ENCODE results near the gene PRAMEF1. TPM values are rescaled to one million over a fixed set of nuclear protein-coding genes. Genes with fewer than 3 reads are reported as not detected.

Gene PRAMEF1
- total and polyA plus RNA-seq, 2 donors = 0.05 to 0.11 TPM

DNA sequence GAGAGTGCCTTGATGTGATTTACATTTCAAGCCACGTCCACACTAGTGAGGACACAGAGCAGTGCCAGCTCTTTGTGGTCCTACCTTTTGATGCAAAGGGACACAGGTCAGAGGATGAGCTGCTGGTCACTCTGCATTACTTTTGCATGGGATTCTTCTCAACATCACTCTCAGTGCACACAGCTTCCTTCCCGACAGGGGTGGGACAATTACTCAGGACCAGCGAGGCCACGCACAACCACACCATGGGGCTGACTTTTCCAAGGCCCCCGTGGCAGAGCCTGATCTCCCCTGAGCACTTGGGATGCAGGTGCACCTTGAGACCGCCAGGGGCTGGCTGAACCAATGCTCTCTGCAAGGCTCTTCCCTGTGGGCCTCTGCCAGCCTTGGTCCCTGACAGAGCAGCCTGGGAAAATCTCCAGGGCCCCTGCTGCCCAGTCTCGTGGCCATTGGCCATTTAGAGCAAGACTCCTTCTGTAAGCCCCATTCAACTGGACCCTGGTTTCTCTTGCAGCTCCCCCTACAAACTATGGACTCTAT is 30.9 kb upstream of the PRAMEF1 start:
- no peaks in the 10 kb centered on the region for H3K36me3 ChIP-seq (ENCODE audit: control insufficient read depth in 2 of 2, insufficient read depth in 2 of 2, low read length in 1 of 2)
- no peak overlapping the region for H3K4me3 ChIP-seq (ENCODE audit: low read length in 2 of 2)
- WGBS = 63% methylated on average over 7 of the region's 7 CpGs
- H3K27ac ChIP-seq (ENCODE audit: low read depth in 1 of 2, low read length in 1 of 2) = no peak overlapping the region
- no peaks in the 10 kb centered on the region for H3K27me3 ChIP-seq (ENCODE audit: control insufficient read depth in 2 of 2, insufficient read depth in 1 of 2, low read length in 1 of 2)
- H3K4me1 ChIP-seq (ENCODE audit: control insufficient read depth in 2 of 2, insufficient read depth in 2 of 2, low read length in 2 of 2) = no peaks in the 10 kb centered on the region
- H3K9me3 ChIP-seq (ENCODE audit: control insufficient read depth in 2 of 2, insufficient read depth in 1 of 2, low read length in 1 of 2) = no peaks in the 10 kb centered on the region
- DNase-seq (ENCODE audit: low read depth in 6 of 9, low spot score in 9 of 9) = no peak

DNA sequence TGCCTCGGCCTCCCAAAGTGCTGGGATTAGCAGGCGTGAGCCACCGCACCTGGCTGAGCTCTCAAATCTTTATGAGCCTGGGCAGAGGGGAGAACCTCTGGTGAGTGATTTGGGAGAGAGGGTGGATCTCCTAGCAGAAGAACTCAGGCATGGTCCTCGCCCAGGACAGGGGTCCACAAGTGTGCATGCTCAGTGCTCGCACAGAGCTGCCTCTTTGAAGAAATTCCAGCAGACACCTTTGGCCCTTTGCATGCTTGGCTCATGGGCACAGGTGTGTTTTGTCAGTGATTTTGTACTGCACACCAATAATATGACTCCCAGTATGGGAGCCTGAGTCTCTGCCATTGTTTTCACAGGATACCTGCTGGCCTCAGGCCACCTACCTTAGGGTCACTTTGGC is 29.4 kb upstream of the PRAMEF1 start:
- DNase-seq (ENCODE audit: low read depth in 6 of 9, low spot score in 9 of 9) = no peak
- H3K9me3 ChIP-seq (ENCODE audit: control insufficient read depth in 2 of 2, insufficient read depth in 1 of 2, low read length in 1 of 2) = no peaks in the 10 kb centered on the region
- 93% methylated on average over 5 of the region's 5 CpGs for WGBS
- H3K36me3 ChIP-seq (ENCODE audit: control insufficient read depth in 2 of 2, insufficient read depth in 2 of 2, low read length in 1 of 2) = no peaks in the 10 kb centered on the region
- H3K27me3 ChIP-seq (ENCODE audit: control insufficient read depth in 2 of 2, insufficient read depth in 1 of 2, low read length in 1 of 2) = no peaks in the 10 kb centered on the region
- no peak overlapping the region for H3K4me3 ChIP-seq (ENCODE audit: low read length in 2 of 2)
- H3K4me1 ChIP-seq (ENCODE audit: control insufficient read depth in 2 of 2, insufficient read depth in 2 of 2, low read length in 2 of 2) = no peaks in the 10 kb centered on the region
- H3K27ac ChIP-seq (ENCODE audit: low read depth in 1 of 2, low read length in 1 of 2) = no peak overlapping the region

DNA sequence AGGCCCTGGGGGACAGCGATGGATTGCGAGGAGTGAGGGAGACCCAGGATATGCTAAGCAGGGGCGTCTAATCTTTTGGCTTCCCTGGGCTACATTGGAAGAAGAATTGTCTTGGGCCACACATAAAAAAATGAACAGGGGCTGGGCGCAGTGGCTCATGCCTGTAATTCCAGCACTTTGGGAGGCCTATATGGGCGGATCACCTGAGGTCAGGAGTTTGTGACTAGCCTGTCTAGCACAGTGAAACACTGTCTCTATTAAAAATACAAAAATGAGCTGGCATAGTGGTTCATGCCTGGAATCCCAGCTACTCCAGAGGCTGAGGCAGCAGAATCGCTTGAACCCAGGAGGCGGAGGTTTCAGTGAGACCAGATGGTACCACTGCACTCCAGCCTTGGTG is 28.4 kb upstream of the PRAMEF1 start:
- 93% methylated on average over 7 of the region's 7 CpGs for WGBS
- H3K36me3 ChIP-seq (ENCODE audit: control insufficient read depth in 2 of 2, insufficient read depth in 2 of 2, low read length in 1 of 2) = no peaks in the 10 kb centered on the region
- H3K9me3 ChIP-seq (ENCODE audit: control insufficient read depth in 2 of 2, insufficient read depth in 1 of 2, low read length in 1 of 2) = no peaks in the 10 kb centered on the region
- no peaks in the 10 kb centered on the region for H3K27me3 ChIP-seq (ENCODE audit: control insufficient read depth in 2 of 2, insufficient read depth in 1 of 2, low read length in 1 of 2)
- H3K27ac ChIP-seq (ENCODE audit: low read depth in 1 of 2, low read length in 1 of 2) = no peak overlapping the region
- no peak for DNase-seq (ENCODE audit: low read depth in 6 of 9, low spot score in 9 of 9)
- H3K4me1 ChIP-seq (ENCODE audit: control insufficient read depth in 2 of 2, insufficient read depth in 2 of 2, low read length in 2 of 2) = no peaks in the 10 kb centered on the region
- no peak overlapping the region for H3K4me3 ChIP-seq (ENCODE audit: low read length in 2 of 2)

DNA sequence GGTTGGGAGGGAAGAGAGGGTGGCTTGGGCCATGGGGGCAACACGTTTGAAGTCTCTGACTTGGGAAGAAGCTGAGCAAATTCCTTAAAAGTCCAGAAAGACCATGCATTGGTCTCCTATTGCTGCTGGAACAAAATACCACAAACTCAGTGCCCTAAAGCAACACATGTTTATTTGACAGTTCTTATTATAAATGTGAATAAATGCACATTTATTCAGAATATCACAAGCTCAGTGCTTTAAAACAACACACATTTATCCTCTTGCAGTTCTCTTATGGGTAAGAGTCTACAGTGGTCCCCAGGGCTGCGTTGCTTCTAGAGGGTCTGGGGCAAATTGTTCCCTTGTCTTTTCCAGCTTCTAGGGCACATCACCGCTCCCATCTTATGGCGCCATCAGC is 27.7 kb upstream of the PRAMEF1 start:
- Histone ChIP-seq H3K27ac (ENCODE audit: low read depth in 1 of 2, low read length in 1 of 2) (no peak overlapping the region), H3K4me1 (ENCODE audit: control insufficient read depth in 2 of 2, insufficient read depth in 2 of 2, low read length in 2 of 2) (no peaks in the 10 kb centered on the region), H3K4me3 (ENCODE audit: low read length in 2 of 2) (no peak overlapping the region), H3K27me3 (ENCODE audit: control insufficient read depth in 2 of 2, insufficient read depth in 1 of 2, low read length in 1 of 2) (no peaks in the 10 kb centered on the region), H3K36me3 (ENCODE audit: control insufficient read depth in 2 of 2, insufficient read depth in 2 of 2, low read length in 1 of 2) (no peaks in the 10 kb centered on the region), H3K9me3 (ENCODE audit: control insufficient read depth in 2 of 2, insufficient read depth in 1 of 2, low read length in 1 of 2) (no peaks in the 10 kb centered on the region)
- WGBS = 80% methylated on average over 4 of the region's 4 CpGs
- DNase-seq (ENCODE audit: low read depth in 6 of 9, low spot score in 9 of 9) = no peak

DNA sequence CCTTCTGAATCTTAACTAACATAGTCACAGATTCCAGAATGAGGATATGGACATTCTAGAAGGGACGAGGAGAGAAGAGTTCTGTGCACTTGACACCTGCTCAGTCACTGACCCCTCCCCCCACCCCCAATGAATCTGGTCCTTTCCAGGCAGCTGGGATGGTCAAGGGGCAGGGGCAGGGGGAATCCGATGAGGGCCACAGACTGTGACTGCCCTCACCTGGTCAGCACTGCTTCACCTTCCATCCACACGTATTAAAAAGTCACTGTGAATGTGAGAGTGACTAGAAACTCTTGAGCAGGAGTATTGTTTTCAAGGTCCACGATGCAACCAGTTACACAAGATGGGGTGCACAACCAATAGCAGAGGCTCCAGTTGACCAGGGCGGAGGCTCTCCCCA is 27.2 kb upstream of the PRAMEF1 start:
- WGBS = 82% methylated on average over 5 of the region's 5 CpGs
- H3K27me3 ChIP-seq (ENCODE audit: control insufficient read depth in 2 of 2, insufficient read depth in 1 of 2, low read length in 1 of 2) = no peaks in the 10 kb centered on the region
- H3K4me1 ChIP-seq (ENCODE audit: control insufficient read depth in 2 of 2, insufficient read depth in 2 of 2, low read length in 2 of 2) = no peaks in the 10 kb centered on the region
- H3K4me3 ChIP-seq (ENCODE audit: low read length in 2 of 2) = no peak overlapping the region
- no peak overlapping the region for H3K27ac ChIP-seq (ENCODE audit: low read depth in 1 of 2, low read length in 1 of 2)
- DNase-seq (ENCODE audit: low read depth in 6 of 9, low spot score in 9 of 9) = no peak
- H3K9me3 ChIP-seq (ENCODE audit: control insufficient read depth in 2 of 2, insufficient read depth in 1 of 2, low read length in 1 of 2) = no peaks in the 10 kb centered on the region
- H3K36me3 ChIP-seq (ENCODE audit: control insufficient read depth in 2 of 2, insufficient read depth in 2 of 2, low read length in 1 of 2) = no peaks in the 10 kb centered on the region

DNA sequence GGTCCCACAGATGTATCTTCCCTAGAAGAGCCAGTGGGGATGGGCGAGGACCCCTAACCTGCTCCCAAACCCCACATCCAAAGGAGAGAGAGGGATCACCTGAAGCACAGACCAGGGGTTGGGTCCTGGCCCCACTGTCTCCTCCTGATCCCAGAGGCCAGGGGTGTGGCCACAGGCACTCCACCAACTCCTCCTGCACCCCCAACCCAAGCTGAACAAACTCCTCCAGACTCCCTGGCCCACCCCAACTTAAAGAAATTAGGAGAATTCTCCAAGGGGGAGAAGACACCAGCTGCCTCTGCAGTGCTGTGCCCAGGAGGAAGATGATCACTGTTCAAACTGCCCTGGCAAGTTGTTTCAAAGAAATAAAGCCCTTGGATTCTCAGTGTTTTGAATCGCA is 22.2 kb upstream of the PRAMEF1 start:
- WGBS = 94% methylated on average over 2 of the region's 2 CpGs

DNA sequence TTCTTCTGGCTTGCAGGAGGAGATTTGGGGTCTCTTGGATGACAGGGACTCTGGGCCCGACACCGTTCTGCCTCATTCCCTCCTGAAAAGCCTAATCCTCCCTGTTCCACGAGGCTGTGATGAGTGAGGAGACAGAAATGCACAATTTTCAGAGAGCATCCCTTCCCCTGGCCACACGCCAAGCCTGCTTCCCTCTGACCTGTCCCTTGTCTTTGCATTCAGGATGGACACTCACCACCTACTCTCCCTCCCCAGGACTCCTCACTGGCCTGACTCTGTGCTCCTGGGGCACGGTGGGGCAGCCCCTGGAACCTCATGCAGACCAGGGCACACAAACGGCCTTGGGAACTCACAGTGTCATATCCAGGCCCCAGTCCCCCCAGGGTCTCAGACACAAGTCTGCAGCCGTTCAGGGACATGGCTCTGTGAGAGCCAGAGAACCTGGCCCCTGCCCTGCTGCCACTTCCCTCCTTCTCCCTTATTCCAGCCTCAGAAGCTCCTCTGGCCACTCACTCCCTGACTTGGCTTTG is 21.2 kb upstream of the PRAMEF1 start:
- H3K4me3 ChIP-seq (ENCODE audit: low read length in 2 of 2) = no peak overlapping the region
- DNase-seq (ENCODE audit: low read depth in 6 of 9, low spot score in 9 of 9) = no peak
- H3K36me3 ChIP-seq (ENCODE audit: control insufficient read depth in 2 of 2, insufficient read depth in 2 of 2, low read length in 1 of 2) = no peaks in the 10 kb centered on the region
- no peaks in the 10 kb centered on the region for H3K9me3 ChIP-seq (ENCODE audit: control insufficient read depth in 2 of 2, insufficient read depth in 1 of 2, low read length in 1 of 2)
- H3K4me1 ChIP-seq (ENCODE audit: control insufficient read depth in 2 of 2, insufficient read depth in 2 of 2, low read length in 2 of 2) = no peaks in the 10 kb centered on the region
- no peaks in the 10 kb centered on the region for H3K27me3 ChIP-seq (ENCODE audit: control insufficient read depth in 2 of 2, insufficient read depth in 1 of 2, low read length in 1 of 2)
- H3K27ac ChIP-seq (ENCODE audit: low read depth in 1 of 2, low read length in 1 of 2) = no peak overlapping the region
- WGBS = 77% methylated on average over 7 of the region's 7 CpGs

More for the DNA sequence above, 22.2 kb upstream of the PRAMEF1 start:
- no peaks in the 10 kb centered on the region for H3K9me3 ChIP-seq (ENCODE audit: control insufficient read depth in 2 of 2, insufficient read depth in 1 of 2, low read length in 1 of 2)
- H3K4me3 ChIP-seq (ENCODE audit: low read length in 2 of 2) = no peak overlapping the region
- H3K4me1 ChIP-seq (ENCODE audit: control insufficient read depth in 2 of 2, insufficient read depth in 2 of 2, low read length in 2 of 2) = no peaks in the 10 kb centered on the region
- DNase-seq (ENCODE audit: low read depth in 6 of 9, low spot score in 9 of 9) = no peak
- no peak overlapping the region for H3K27ac ChIP-seq (ENCODE audit: low read depth in 1 of 2, low read length in 1 of 2)
- H3K27me3 ChIP-seq (ENCODE audit: control insufficient read depth in 2 of 2, insufficient read depth in 1 of 2, low read length in 1 of 2) = no peaks in the 10 kb centered on the region
- H3K36me3 ChIP-seq (ENCODE audit: control insufficient read depth in 2 of 2, insufficient read depth in 2 of 2, low read length in 1 of 2) = no peaks in the 10 kb centered on the region

DNA sequence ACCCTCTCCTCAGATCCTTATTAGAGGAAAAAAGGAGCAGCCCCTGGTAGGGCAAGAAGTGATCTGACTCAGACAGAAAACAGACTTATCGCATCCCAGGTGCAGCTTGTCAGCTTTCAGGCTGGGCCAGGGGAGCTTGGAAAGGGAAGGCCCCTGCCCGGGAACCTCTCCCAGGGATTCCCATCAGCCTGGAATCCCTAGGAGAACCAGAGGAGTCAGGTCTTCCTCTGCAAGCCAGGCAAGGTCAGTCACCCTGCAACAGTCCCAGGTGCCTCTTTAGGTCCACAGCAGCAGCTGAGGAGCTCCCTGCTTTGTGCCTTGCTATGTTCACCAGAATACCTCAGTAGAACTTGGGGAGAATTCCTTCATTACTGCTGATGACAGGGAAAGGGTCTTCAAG is 20.6 kb upstream of the PRAMEF1 start:
- H3K9me3 ChIP-seq (ENCODE audit: control insufficient read depth in 2 of 2, insufficient read depth in 1 of 2, low read length in 1 of 2) = no peaks in the 10 kb centered on the region
- 93% methylated on average over 2 of the region's 2 CpGs for WGBS
- H3K36me3 ChIP-seq (ENCODE audit: control insufficient read depth in 2 of 2, insufficient read depth in 2 of 2, low read length in 1 of 2) = no peaks in the 10 kb centered on the region
- H3K27ac ChIP-seq (ENCODE audit: low read depth in 1 of 2, low read length in 1 of 2) = no peak overlapping the region
- no peak overlapping the region for H3K4me3 ChIP-seq (ENCODE audit: low read length in 2 of 2)
- no peak for DNase-seq (ENCODE audit: low read depth in 6 of 9, low spot score in 9 of 9)
- no peaks in the 10 kb centered on the region for H3K4me1 ChIP-seq (ENCODE audit: control insufficient read depth in 2 of 2, insufficient read depth in 2 of 2, low read length in 2 of 2)
- no peaks in the 10 kb centered on the region for H3K27me3 ChIP-seq (ENCODE audit: control insufficient read depth in 2 of 2, insufficient read depth in 1 of 2, low read length in 1 of 2)

DNA sequence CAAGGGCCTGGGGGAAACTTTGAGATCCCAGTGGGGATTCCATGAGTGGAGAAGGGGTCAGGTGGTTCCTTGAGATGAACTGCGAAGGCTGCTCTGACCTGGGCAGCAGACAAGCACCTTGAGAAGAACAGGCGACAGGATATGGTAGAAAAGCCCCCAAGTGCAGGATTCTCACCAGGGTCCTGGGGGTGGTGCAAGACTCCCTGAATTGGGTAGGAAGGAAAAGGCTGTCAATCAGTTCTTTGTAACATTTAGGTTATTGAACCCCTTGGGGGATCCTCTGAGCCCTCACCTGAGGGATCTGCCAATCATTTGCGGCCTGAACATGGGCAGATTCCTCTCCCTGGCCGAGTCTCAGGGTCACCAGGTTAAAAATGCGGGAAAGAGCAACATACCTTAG is 20.0 kb upstream of the PRAMEF1 start:
- no peak overlapping the region for H3K27ac ChIP-seq (ENCODE audit: low read depth in 1 of 2, low read length in 1 of 2)
- no peaks in the 10 kb centered on the region for H3K9me3 ChIP-seq (ENCODE audit: control insufficient read depth in 2 of 2, insufficient read depth in 1 of 2, low read length in 1 of 2)
- H3K4me3 ChIP-seq (ENCODE audit: low read length in 2 of 2) = no peak overlapping the region
- no peaks in the 10 kb centered on the region for H3K36me3 ChIP-seq (ENCODE audit: control insufficient read depth in 2 of 2, insufficient read depth in 2 of 2, low read length in 1 of 2)
- no peaks in the 10 kb centered on the region for H3K4me1 ChIP-seq (ENCODE audit: control insufficient read depth in 2 of 2, insufficient read depth in 2 of 2, low read length in 2 of 2)
- H3K27me3 ChIP-seq (ENCODE audit: control insufficient read depth in 2 of 2, insufficient read depth in 1 of 2, low read length in 1 of 2) = no peaks in the 10 kb centered on the region
- no peak for DNase-seq (ENCODE audit: low read depth in 6 of 9, low spot score in 9 of 9)
- WGBS = 88% methylated on average over 5 of the region's 5 CpGs

DNA sequence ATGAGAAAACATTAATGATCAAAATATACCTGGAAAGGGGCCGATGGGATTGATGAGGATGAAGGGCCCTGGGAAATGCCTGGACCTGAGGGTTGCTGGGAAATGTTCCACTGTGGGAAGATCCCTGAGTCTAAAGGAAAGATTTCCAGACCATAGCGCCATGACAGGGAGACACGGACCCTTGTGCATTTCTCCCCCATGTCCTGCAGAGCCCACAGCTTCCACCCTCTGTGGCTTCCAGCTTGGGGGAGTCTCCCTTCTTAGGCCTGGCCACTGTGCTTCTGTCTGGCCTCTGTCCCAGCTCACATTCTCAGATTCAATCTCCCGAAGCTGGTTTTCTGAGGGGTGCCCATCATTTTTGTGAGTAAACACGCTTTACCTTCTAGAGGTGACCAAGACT is 18.7 kb upstream of the PRAMEF1 start:
- no peak for DNase-seq (ENCODE audit: low read depth in 6 of 9, low spot score in 9 of 9)
- Histone ChIP-seq H3K9me3 (ENCODE audit: control insufficient read depth in 2 of 2, insufficient read depth in 1 of 2, low read length in 1 of 2) (no peaks in the 10 kb centered on the region), H3K27me3 (ENCODE audit: control insufficient read depth in 2 of 2, insufficient read depth in 1 of 2, low read length in 1 of 2) (no peaks in the 10 kb centered on the region), H3K36me3 (ENCODE audit: control insufficient read depth in 2 of 2, insufficient read depth in 2 of 2, low read length in 1 of 2) (no peaks in the 10 kb centered on the region), H3K4me3 (ENCODE audit: low read length in 2 of 2) (no peak overlapping the region), H3K27ac (ENCODE audit: low read depth in 1 of 2, low read length in 1 of 2) (no peak overlapping the region), H3K4me1 (ENCODE audit: control insufficient read depth in 2 of 2, insufficient read depth in 2 of 2, low read length in 2 of 2) (no peaks in the 10 kb centered on the region)
- 94% methylated on average over 5 of the region's 5 CpGs for WGBS

All from thymus (tissue), 11 donors.